ENCODE results near the gene CAPN2. TPM values are rescaled to one million over a fixed set of nuclear protein-coding genes. Genes with fewer than 3 reads are reported as not detected.

Gene CAPN2
- total RNA-seq, 4 donors from 2014 or later: 134 to 155 (median 148) TPM

- no peaks in the 10 kb centered on the region for H3K9me3 ChIP-seq
- no peaks in the 10 kb centered on the region for H3K4me1 ChIP-seq
- DNase-seq: no peak
- peaks cover 23 to 24% of the 10 kb centered on the region in 2 donors for H3K36me3 ChIP-seq
- no peak overlapping the region for H3K4me3 ChIP-seq (replicated peaks in 1 of 3)
- intact Hi-C loops (cut with DNase I): no loop called here
- 92 to 96% methylated on average over 1 of the region's 1 CpG for WGBS, 2 donors
- no peaks in the 10 kb centered on the region for H3K27me3 ChIP-seq
- TF ChIP-seq POLR2A (IDR thresholded peaks at IDR 0.05): no peak
- no peak for TF ChIP-seq CTCF (IDR thresholded peaks at IDR 0.05)
- no peak overlapping the region for H3K27ac ChIP-seq
Observed at GRCh38 chr1:223783676-223784075, 71.3 kb downstream of the CAPN2 start.

- intact Hi-C loops (cut with DNase I): no loop called here
- TF ChIP-seq POLR2A (IDR thresholded peaks at IDR 0.05): no peak
- no peak for TF ChIP-seq CTCF (IDR thresholded peaks at IDR 0.05)
- H3K36me3 ChIP-seq: peaks cover 21 to 25% of the 10 kb centered on the region in 2 donors
- 87 to 88% methylated on average over 4 of the region's 4 CpGs for WGBS, 2 donors
- no peak for DNase-seq
- no peaks in the 10 kb centered on the region for H3K4me1 ChIP-seq
- no peak overlapping the region for H3K4me3 ChIP-seq (replicated peaks in 1 of 3)
- H3K27me3 ChIP-seq: no peaks in the 10 kb centered on the region
- no peaks in the 10 kb centered on the region for H3K9me3 ChIP-seq
- H3K27ac ChIP-seq: no peak overlapping the region
Observed at GRCh38 chr1:223784541-223784940, 72.2 kb downstream of the CAPN2 start.

- Histone ChIP-seq H3K4me1 (no peaks in the 10 kb centered on the region), H3K4me3 (replicated peaks in 1 of 3) (no peak overlapping the region), H3K36me3 (peaks cover 14% of the 10 kb centered on the region in 2 donors), H3K27me3 (no peaks in the 10 kb centered on the region), H3K9me3 (no peaks in the 10 kb centered on the region), H3K27ac (no peak overlapping the region)
- no peak for DNase-seq
- intact Hi-C loops (cut with DNase I): no loop called here
- WGBS, 2 donors: 74 to 78% methylated on average over 5 of the region's 5 CpGs
- TF ChIP-seq CTCF (IDR thresholded peaks at IDR 0.05): no peak
- no peak for TF ChIP-seq POLR2A (IDR thresholded peaks at IDR 0.05)
Observed at GRCh38 chr1:223785808-223786207, 73.5 kb downstream of the CAPN2 start.

- no peak overlapping the region for H3K4me3 ChIP-seq (replicated peaks in 1 of 3)
- peaks cover under 1 to 16% of the 10 kb centered on the region in 2 donors for H3K36me3 ChIP-seq
- intact Hi-C loops (cut with DNase I): no loop called here
- no peaks in the 10 kb centered on the region for H3K4me1 ChIP-seq
- no peak for TF ChIP-seq CTCF (IDR thresholded peaks at IDR 0.05)
- no peak for TF ChIP-seq POLR2A (IDR thresholded peaks at IDR 0.05)
- 91 to 92% methylated on average over 4 of the region's 4 CpGs for WGBS, 2 donors
- H3K27me3 ChIP-seq: no peaks in the 10 kb centered on the region
- H3K9me3 ChIP-seq: no peaks in the 10 kb centered on the region
- H3K27ac ChIP-seq: peak overlapping the region in 1 of 3 donors; percentile 13
- no peak for DNase-seq
Observed at GRCh38 chr1:223788746-223789415, 76.5 kb downstream of the CAPN2 start.

- no peaks in the 10 kb centered on the region for H3K27me3 ChIP-seq
- no peak for DNase-seq
Observed at GRCh38 chr1:223792046-223792445, 79.7 kb downstream of the CAPN2 start.

More at GRCh38 chr1:223792046-223792445, 79.7 kb downstream of the CAPN2 start:
- WGBS, 2 donors: 94 to 95% methylated on average over 2 of the region's 2 CpGs
- no peak for TF ChIP-seq POLR2A (IDR thresholded peaks at IDR 0.05)
- TF ChIP-seq CTCF (IDR thresholded peaks at IDR 0.05): no peak
- H3K4me1 ChIP-seq: no peaks in the 10 kb centered on the region
- intact Hi-C loops (cut with DNase I): no loop called here
- no peak overlapping the region for H3K27ac ChIP-seq
- no peak overlapping the region for H3K4me3 ChIP-seq (replicated peaks in 1 of 3)
- H3K9me3 ChIP-seq: no peaks in the 10 kb centered on the region
- H3K36me3 ChIP-seq: peaks cover 13 to 31% of the 10 kb centered on the region in 2 donors
